B cell (primary cell): ENCODE data around the gene CSRP3. TPM values are rescaled to one million over a fixed set of nuclear protein-coding genes. Genes with fewer than 3 reads are reported as not detected.

ENCODE experiments used
- ATAC-seq: fragments of 200-7000 bp; cut with Tn5 transposase; one replicate; pipeline ENCODE4 v1.10.0; 2021; ENCODE audit warnings: low read depth, mild to moderate bottlenecking, moderate number of reproducible peaks, moderate library complexity
- CTCF ChIA-PET: fragments of 350-600 bp; sonication (Branson Sonifier 250); formaldehyde crosslinking; loops from one replicate; lab custom pipeline; 2021; ENCODE audit warnings: antibody characterized with exemption, inconsistent platforms; lab: Charles Lee
- POLR2A ChIA-PET: fragments of 350-600 bp; sonication (Branson Sonifier 250); formaldehyde crosslinking; loops from one replicate; lab custom pipeline; 2021; ENCODE audit warnings: antibody characterized with exemption; lab: Charles Lee
- DNase-seq: peaks from one replicate; pipeline ENCODE4 v3.0.0; 2013
- H2AFZ ChIP-seq: 2 replicates; pipeline ENCODE4 v1.6.1; 2012; ENCODE audit warnings: mild to moderate bottlenecking, low read depth, low read length; ENCODE audit not compliant: insufficient read depth, poor library complexity, severe bottlenecking
- H3K27ac ChIP-seq, 2 donors: 1 replicate in 1 of 2; 2 replicates in 1 of 2; pipeline ENCODE4 v1.5.1; 2012 to 2013; ENCODE audit warnings: low read length in 2 of 2, mild to moderate bottlenecking in 2 of 2, moderate library complexity in 1 of 2
- H3K27me3 ChIP-seq, 4 experiments: fragments of 200-600 bp in 1 of 4; sonication (generic) in 1 of 4; replicated peaks in 1 of 4; 1 replicate in 2 of 4; 2 replicates in 2 of 4; pipeline versions ENCODE4 v1.6.1 to v1.7.0; 2013 to 2016; ENCODE audit warnings: low read length in 3 of 4, mild to moderate bottlenecking in 2 of 4, mixed read lengths in 1 of 4, moderate library complexity in 1 of 4; ENCODE audit not compliant: insufficient read depth in 4 of 4, control insufficient read depth in 3 of 4; ENCODE audit errors: control extremely low read depth in 1 of 4
- H3K36me3 ChIP-seq, 2 experiments: replicated peaks in 1 of 2; 1 replicate in 1 of 2; 2 replicates in 1 of 2; pipeline versions ENCODE4 v1.6.1 to v1.7.1; 2013; ENCODE audit warnings: low read length in 1 of 2; ENCODE audit not compliant: insufficient read depth in 2 of 2, control insufficient read depth in 1 of 2; ENCODE audit errors: control extremely low read depth in 1 of 2, extremely low read depth in 1 of 2
- H3K4me1 ChIP-seq, 2 donors: fragments of 200-600 bp in 1 of 2; sonication (generic) in 1 of 2; 1 replicate in 1 of 2; 2 replicates in 1 of 2; pipeline versions ENCODE4 v1.5.1 to v1.6.1; 2013 to 2017; ENCODE audit warnings: low read length in 2 of 2; ENCODE audit not compliant: control insufficient read depth in 2 of 2, insufficient read depth in 2 of 2
- H3K4me2 ChIP-seq: replicated peaks from 2 replicates; pipeline ENCODE3; 2012; ENCODE audit warnings: mild to moderate bottlenecking, low read depth, low read length; ENCODE audit not compliant: poor library complexity, severe bottlenecking
- H3K4me3 ChIP-seq, 5 experiments: fragments of 200-600 bp in 1 of 5; sonication (generic) in 1 of 5; 1 replicate in 3 of 5; 2 replicates in 2 of 5; pipeline versions ENCODE4 v1.5.1 to v1.7.0; 2011 to 2016; ENCODE audit warnings: low read length in 4 of 5, mild to moderate bottlenecking in 4 of 5, low read depth in 2 of 5, control low read depth in 1 of 5, moderate library complexity in 1 of 5; ENCODE audit not compliant: insufficient read depth in 1 of 5; ENCODE audit errors: control extremely low read depth in 1 of 5, extremely low read depth in 1 of 5
- H3K79me2 ChIP-seq: fragments of 200-600 bp; sonication (generic); one replicate; pipeline ENCODE4 v1.6.0; 2016; ENCODE audit warnings: low read length; ENCODE audit not compliant: control insufficient read depth, insufficient read depth
- H3K9ac ChIP-seq: fragments of 200-600 bp; sonication (generic); 2 replicates; pipeline ENCODE4 v1.6.1; 2017; ENCODE audit warnings: mild to moderate bottlenecking, low read length, moderate library complexity
- H3K9me3 ChIP-seq, 3 donors: one replicate each; pipeline versions ENCODE4 v1.6.1 to v1.7.1; 2013; ENCODE audit warnings: low read length in 2 of 3; ENCODE audit not compliant: control insufficient read depth in 2 of 3, insufficient read depth in 1 of 3; ENCODE audit errors: control extremely low read depth in 1 of 3
- H4K20me1 ChIP-seq: 2 replicates; pipeline ENCODE4 v1.6.0; 2012; ENCODE audit warnings: mild to moderate bottlenecking, low read length; ENCODE audit not compliant: insufficient read depth, control insufficient read depth, poor library complexity, severe bottlenecking
- H3K27ac Mint-ChIP-seq: one replicate; pipeline ENCODE4 v1.8.0; 2021; ENCODE audit warnings: mixed read lengths
- H3K27me3 Mint-ChIP-seq: one replicate; pipeline ENCODE4 v1.8.0; 2021; ENCODE audit warnings: mixed read lengths
- H3K4me1 Mint-ChIP-seq: one replicate; pipeline ENCODE4 v1.8.0; 2021; ENCODE audit warnings: mixed read lengths
- H3K4me3 Mint-ChIP-seq: one replicate; pipeline ENCODE4 v1.8.0; 2021; ENCODE audit warnings: mixed read lengths
- H3K9me3 Mint-ChIP-seq: one replicate; pipeline ENCODE4 v1.8.0; 2022; ENCODE audit warnings: mixed read lengths; ENCODE audit not compliant: insufficient read depth
- EZH2 ChIP-seq: IDR thresholded peaks from 2 replicates; pipeline ENCODE4 v1.6.1; 2012; ENCODE audit warnings: borderline replicate concordance, low read depth, mild to moderate bottlenecking, moderate library complexity, low read length; ENCODE audit not compliant: insufficient read depth, poor library complexity, severe bottlenecking
- WGBS: methylation state at CpG from one replicate; pipeline ENCODE4 v1.1.5; 2013; ENCODE audit warnings: missing lambda C conversion rate; ENCODE audit not compliant: insufficient coverage; 5-methylcytosine and 5-hydroxymethylcytosine counted together
- intact Hi-C: fragments of 100-400 bp; cut with micrococcal nuclease; formaldehyde crosslinking; loops from one replicate; pipeline ENCODE4 v1.10.0; 2022
- polyA plus RNA-seq: library from polyadenylated mRNA; depleted of rRNA; stranded (reverse); fragments of >200 nt; gene quantifications from 2 replicates; pipeline ENCODE4 v1.2.3, GENCODE V29; 2012
- total RNA-seq, 2 donors: library from RNA; stranded (reverse); fragments of 120-200 nt in 1 of 2; gene quantifications; 1 replicate in 1 of 2; 2 replicates in 1 of 2; pipeline versions ENCODE4 v1.2.3 to v1.2.4, GENCODE V29; 2013 to 2022
- TF ChIP-seq, protein P1 (sequence below): fragments of 200-600 bp; IDR thresholded peaks from one replicate; pipeline ENCODE4 v1.8.0; 2022; ENCODE audit warnings: antibody characterized with exemption, mild to moderate bottlenecking

Gene CSRP3
- total and polyA plus RNA-seq, 2 donors (not counting 1 experiment from before 2014, with no cell fraction given): not detected

GRCh38 chr11:19228968-19229367 lies 27.2 kb upstream of the CSRP3 start:
- no peak overlapping the region for H3K4me3 ChIP-seq
- no peak for ATAC-seq
- no peak overlapping the region for H3K4me2 ChIP-seq
- H3K27ac ChIP-seq: no peak overlapping the region
- no peaks in the 10 kb centered on the region for H3K27me3 ChIP-seq
- no peak overlapping the region for H2AFZ ChIP-seq
- Mint-ChIP-seq H3K27ac (no peak overlapping the region), H3K4me1 (no peaks in the 10 kb centered on the region), H3K9me3 (no peaks in the 10 kb centered on the region), H3K27me3 (no peaks in the 10 kb centered on the region), H3K4me3 (no peak overlapping the region)
- H3K36me3 ChIP-seq: no peaks in the 10 kb centered on the region
- H3K9ac ChIP-seq: no peak overlapping the region
- no peaks in the 10 kb centered on the region for H4K20me1 ChIP-seq
- ChIA-PET CTCF (no interaction called here), POLR2A (no interaction called here)
- intact Hi-C loops: no loop called here
- WGBS: no CpG with 5 or more reads among the region's 3 CpGs
- TF ChIP-seq EZH2: no peak
- TF ChIP-seq, protein P1, sequence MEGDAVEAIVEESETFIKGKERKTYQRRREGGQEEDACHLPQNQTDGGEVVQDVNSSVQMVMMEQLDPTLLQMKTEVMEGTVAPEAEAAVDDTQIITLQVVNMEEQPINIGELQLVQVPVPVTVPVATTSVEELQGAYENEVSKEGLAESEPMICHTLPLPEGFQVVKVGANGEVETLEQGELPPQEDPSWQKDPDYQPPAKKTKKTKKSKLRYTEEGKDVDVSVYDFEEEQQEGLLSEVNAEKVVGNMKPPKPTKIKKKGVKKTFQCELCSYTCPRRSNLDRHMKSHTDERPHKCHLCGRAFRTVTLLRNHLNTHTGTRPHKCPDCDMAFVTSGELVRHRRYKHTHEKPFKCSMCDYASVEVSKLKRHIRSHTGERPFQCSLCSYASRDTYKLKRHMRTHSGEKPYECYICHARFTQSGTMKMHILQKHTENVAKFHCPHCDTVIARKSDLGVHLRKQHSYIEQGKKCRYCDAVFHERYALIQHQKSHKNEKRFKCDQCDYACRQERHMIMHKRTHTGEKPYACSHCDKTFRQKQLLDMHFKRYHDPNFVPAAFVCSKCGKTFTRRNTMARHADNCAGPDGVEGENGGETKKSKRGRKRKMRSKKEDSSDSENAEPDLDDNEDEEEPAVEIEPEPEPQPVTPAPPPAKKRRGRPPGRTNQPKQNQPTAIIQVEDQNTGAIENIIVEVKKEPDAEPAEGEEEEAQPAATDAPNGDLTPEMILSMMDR: no peak
- no peaks in the 10 kb centered on the region for H3K9me3 ChIP-seq
- H3K4me1 ChIP-seq: no peaks in the 10 kb centered on the region
- no peak for DNase-seq
- no peaks in the 10 kb centered on the region for H3K79me2 ChIP-seq

GRCh38 chr11:19226378-19227195 lies 24.8 kb upstream of the CSRP3 start:
- 100% methylated on average over 1 of the region's 6 CpGs for WGBS
- POLR2A ChIA-PET: no interaction called here
- DNase-seq (no peak), ATAC-seq (no peak)
- no peaks in the 10 kb centered on the region for H3K4me1 Mint-ChIP-seq
- H3K4me2 ChIP-seq: no peak overlapping the region
- H3K27ac ChIP-seq: no peak overlapping the region
- TF ChIP-seq, protein P1: no peak
- no peak for TF ChIP-seq EZH2
- intact Hi-C loops: no loop called here
- no peaks in the 10 kb centered on the region for H3K27me3 ChIP-seq
- no peak overlapping the region for H2AFZ ChIP-seq
- no peak overlapping the region for H3K4me3 Mint-ChIP-seq
- CTCF ChIA-PET: no interaction called here
- no peaks in the 10 kb centered on the region for H3K9me3 Mint-ChIP-seq
- no peaks in the 10 kb centered on the region for H3K4me1 ChIP-seq
- no peak overlapping the region for H3K9ac ChIP-seq
- H3K36me3 ChIP-seq: no peaks in the 10 kb centered on the region
- H3K79me2 ChIP-seq: no peaks in the 10 kb centered on the region
- H3K27me3 Mint-ChIP-seq: no peaks in the 10 kb centered on the region
- peaks cover 0 to 4% (median 0%) of the 10 kb centered on the region in 3 donors for H3K9me3 ChIP-seq
- H3K4me3 ChIP-seq: no peak overlapping the region
- no peak overlapping the region for H3K27ac Mint-ChIP-seq
- no peaks in the 10 kb centered on the region for H4K20me1 ChIP-seq
